ENCODE measurements around the gene VPS36.

The VPS36 gene

DNA sequence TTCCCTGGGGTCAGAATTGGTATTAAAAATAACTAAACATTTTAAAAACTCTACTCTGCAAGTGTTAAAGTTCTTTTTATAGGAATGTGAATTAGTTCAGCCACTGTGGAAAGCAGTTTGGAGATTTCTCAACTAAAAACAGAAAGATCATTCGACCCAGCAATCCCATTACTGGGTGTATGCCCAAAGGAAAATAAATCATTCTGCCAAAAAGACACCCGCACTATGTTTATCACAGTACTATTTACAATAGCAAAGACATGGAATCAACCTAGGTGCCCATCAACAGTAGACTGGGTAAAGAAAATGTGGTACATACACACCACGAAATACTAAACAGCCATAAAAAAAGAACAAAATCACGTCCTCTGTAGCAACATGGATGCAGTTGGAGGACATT, 43.8 kb downstream of the VPS36 start:
- no peak for DNase-seq (ENCODE audit: low read depth)
- peak overlapping the region; percentile 89 for H3K4me3 ChIP-seq (ENCODE audit: control insufficient read depth, low read depth, low read length)
- TF ChIP-seq, protein P1, sequence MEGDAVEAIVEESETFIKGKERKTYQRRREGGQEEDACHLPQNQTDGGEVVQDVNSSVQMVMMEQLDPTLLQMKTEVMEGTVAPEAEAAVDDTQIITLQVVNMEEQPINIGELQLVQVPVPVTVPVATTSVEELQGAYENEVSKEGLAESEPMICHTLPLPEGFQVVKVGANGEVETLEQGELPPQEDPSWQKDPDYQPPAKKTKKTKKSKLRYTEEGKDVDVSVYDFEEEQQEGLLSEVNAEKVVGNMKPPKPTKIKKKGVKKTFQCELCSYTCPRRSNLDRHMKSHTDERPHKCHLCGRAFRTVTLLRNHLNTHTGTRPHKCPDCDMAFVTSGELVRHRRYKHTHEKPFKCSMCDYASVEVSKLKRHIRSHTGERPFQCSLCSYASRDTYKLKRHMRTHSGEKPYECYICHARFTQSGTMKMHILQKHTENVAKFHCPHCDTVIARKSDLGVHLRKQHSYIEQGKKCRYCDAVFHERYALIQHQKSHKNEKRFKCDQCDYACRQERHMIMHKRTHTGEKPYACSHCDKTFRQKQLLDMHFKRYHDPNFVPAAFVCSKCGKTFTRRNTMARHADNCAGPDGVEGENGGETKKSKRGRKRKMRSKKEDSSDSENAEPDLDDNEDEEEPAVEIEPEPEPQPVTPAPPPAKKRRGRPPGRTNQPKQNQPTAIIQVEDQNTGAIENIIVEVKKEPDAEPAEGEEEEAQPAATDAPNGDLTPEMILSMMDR (conservative IDR thresholded peaks at IDR 0.05; ENCODE audit: control insufficient read depth, insufficient read depth, low read depth, low read length), result no peak

- H3K4me3 ChIP-seq (ENCODE audit: control insufficient read depth, low read depth, low read length), result peak within 1 kb of the TSS; percentile 89
- TF ChIP-seq, protein P1 (conservative IDR thresholded peaks at IDR 0.05; ENCODE audit: control insufficient read depth, insufficient read depth, low read depth, low read length), result no peak
- DNase-seq (ENCODE audit: low read depth), result peak; percentile 55
These were observed 44.5 kb downstream of the VPS36 start, which contains the start of gene THSD1 for GRCh38 chr13:52405767-52406494. TSS of gene THSD1 (minus strand) at chr13:52406172. CDS start at chr13:52402600, 3,572 bp downstream.

GRCh38 chr13:52405369-52405766, 45.1 kb downstream of the VPS36 start:
- TF ChIP-seq, protein P1 (conservative IDR thresholded peaks at IDR 0.05; ENCODE audit: control insufficient read depth, insufficient read depth, low read depth, low read length), result no peak
- DNase-seq (ENCODE audit: low read depth), result peak; percentile 11
- peak overlapping the region; percentile 89 for H3K4me3 ChIP-seq (ENCODE audit: control insufficient read depth, low read depth, low read length)

DNA sequence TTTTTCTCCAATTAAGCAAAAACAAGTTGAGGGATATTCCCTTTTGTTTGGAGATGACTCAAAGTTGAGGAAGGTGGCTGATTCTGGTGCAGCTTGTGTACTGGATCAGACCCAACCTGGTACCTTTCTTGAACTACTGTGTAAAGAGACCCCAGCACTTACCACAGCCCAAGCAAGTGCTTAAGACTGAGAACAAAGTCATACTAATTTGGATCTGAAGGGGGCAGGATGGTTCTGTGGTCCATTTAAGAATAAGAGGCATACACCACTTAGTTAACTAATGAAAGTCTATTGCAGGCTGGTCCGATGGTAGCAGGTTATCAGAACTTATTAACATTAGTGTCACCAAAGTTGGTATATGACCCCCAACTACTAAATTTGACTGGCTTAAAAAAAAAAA, 50.7 kb downstream of the VPS36 start:
- TF ChIP-seq, protein P1 (conservative IDR thresholded peaks at IDR 0.05; ENCODE audit: control insufficient read depth, insufficient read depth, low read depth, low read length), result peak; percentile 12
- no peak overlapping the region for H3K4me3 ChIP-seq (ENCODE audit: control insufficient read depth, low read depth, low read length)
- peak; percentile 30 for DNase-seq (ENCODE audit: low read depth)

- H3K4me3 ChIP-seq (ENCODE audit: control insufficient read depth, low read depth, low read length), result no peak overlapping the region
- no peak for DNase-seq (ENCODE audit: low read depth)
- TF ChIP-seq, protein P1 (conservative IDR thresholded peaks at IDR 0.05; ENCODE audit: control insufficient read depth, insufficient read depth, low read depth, low read length), result no peak
These were observed 51.4 kb downstream of the VPS36 start for GRCh38 chr13:52399046-52399445.

GRCh38 chr13:52395704-52396103, 54.7 kb downstream of the VPS36 start:
- TF ChIP-seq, protein P1 (conservative IDR thresholded peaks at IDR 0.05; ENCODE audit: control insufficient read depth, insufficient read depth, low read depth, low read length), result no peak
- H3K4me3 ChIP-seq (ENCODE audit: control insufficient read depth, low read depth, low read length), result no peak overlapping the region
- DNase-seq (ENCODE audit: low read depth), result no peak

All from fibroblast of mammary gland (primary cell).